SK-N-MC (cell line): ENCODE results near the gene WDR46.
"Not testable (repeated sequence)": the region's sequence is repeated elsewhere in the genome, so short reads cannot be mapped to it uniquely, and the experiment has no call there.

Source experiments
- DNase-seq: peaks from one replicate; pipeline ENCODE4 v3.0.0-alpha.2; 2011; ENCODE audit warnings: low read depth, low spot score
- H3K27ac ChIP-seq: fragments of 200-600 bp; sonication (generic); 2 replicates; pipeline ENCODE4 v1.5.1; 2016; ENCODE audit warnings: mixed run types
- H3K36me3 ChIP-seq: fragments of 200-600 bp; sonication (generic); 2 replicates; pipeline ENCODE4 v1.6.1; 2017; ENCODE audit warnings: antibody characterized with exemption, low read length, mixed read lengths; ENCODE audit not compliant: insufficient read depth
- H3K4me3 ChIP-seq: fragments of 200-600 bp; sonication (generic); 2 replicates; pipeline ENCODE4 v1.5.1; 2016
- H3K9ac ChIP-seq: fragments of 200-600 bp; sonication (generic); 2 replicates; pipeline ENCODE4 v1.8.0; 2017; ENCODE audit warnings: mixed run types, mixed read lengths; ENCODE audit not compliant: insufficient read length
- H3K9me3 ChIP-seq: fragments of 200-600 bp; sonication (generic); 2 replicates; pipeline ENCODE4 v1.6.1; 2017; ENCODE audit warnings: low read depth, mild to moderate bottlenecking, antibody characterized with exemption, low read length, moderate library complexity, mixed read lengths
- EZH2 ChIP-seq: fragments of 200-600 bp; sonication (generic); IDR thresholded peaks from one replicate; pipeline ENCODE4 v1.6.1; 2017; ENCODE audit warnings: antibody characterized with exemption
- FOXP2 ChIP-seq: optimal IDR thresholded peaks from 2 replicates; pipeline ENCODE3; 2011; ENCODE audit warnings: mild to moderate bottlenecking, moderate library complexity; ENCODE audit not compliant: insufficient read depth; ENCODE audit errors: extremely low read length, control extremely low read depth
- POLR2AphosphoS5 ChIP-seq: IDR thresholded peaks from 2 replicates; pipeline ENCODE4 v1.6.1; 2012; ENCODE audit warnings: mild to moderate bottlenecking, low read depth, low read length, borderline replicate concordance

WDR46 gene

DNA sequence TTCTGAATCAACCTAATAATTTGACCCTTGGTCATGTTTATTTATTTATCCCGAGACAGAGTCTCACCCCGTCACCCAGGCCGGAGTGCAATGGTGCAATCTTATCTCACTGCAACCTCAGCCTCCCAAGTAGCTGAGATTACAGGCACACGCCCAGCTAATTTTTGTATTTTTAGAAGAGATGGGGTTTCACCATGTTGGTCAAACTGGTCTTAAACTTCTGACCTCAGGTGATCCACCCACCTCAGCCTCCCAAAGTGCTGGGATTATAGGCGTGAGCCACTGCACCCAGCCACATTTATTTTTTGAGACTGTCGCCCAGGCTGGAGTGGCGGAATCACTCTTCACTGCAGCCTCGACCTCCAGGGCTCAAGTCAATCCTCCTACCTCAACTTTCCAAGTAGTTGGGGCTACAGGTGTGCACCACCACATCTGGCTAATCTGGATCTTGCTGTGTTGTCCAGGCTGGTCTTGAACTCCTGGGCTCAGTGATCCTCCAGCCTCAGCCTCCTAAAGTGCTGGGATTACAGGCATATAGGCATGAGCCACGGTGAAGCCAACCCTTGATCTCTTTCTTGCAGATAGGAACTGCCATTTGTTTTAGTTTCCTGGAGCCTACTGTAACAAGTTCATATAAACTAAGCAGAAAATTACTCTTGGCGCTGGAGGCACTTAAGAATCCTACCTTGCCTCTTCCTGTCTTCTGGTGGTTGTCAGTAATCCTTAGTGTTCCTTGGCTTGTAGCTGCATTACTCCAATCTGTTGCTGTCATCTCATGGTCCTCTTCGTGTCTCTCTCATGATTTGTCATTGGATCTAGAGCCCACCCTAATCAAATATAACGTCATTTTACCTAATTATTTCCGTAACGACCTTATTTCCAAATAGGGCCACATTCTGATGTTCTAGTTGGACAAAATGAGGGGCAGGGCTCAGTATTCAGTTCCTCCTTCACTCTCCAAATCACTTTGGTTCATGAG lies 14.8 kb downstream of the WDR46 start:
- Histone ChIP-seq H3K9me3 (no peaks in the 10 kb centered on the region), H3K36me3 (peaks cover 51% of the 10 kb centered on the region), H3K9ac (peak overlapping the region; percentile 99), H3K4me3 (peak overlapping the region; percentile 99), H3K27ac (peak overlapping the region; percentile 91)
- DNase-seq, result no peak
- TF ChIP-seq POLR2AphosphoS5 (peak; percentile 39), FOXP2 (no peak), EZH2 (no peak)

GRCh38 chr6:33273129-33273923 lies 15.7 kb downstream of the WDR46 start:
- Histone ChIP-seq H3K9me3 (no peaks in the 10 kb centered on the region), H3K36me3 (peaks cover 60% of the 10 kb centered on the region), H3K4me3 (peak overlapping the region; percentile 99), H3K27ac (peak overlapping the region; percentile 91), H3K9ac (peak overlapping the region; percentile 99)
- no peak for DNase-seq
- TF ChIP-seq POLR2AphosphoS5, result peak; percentile 53
- TF ChIP-seq EZH2, result no peak
- TF ChIP-seq FOXP2, result no peak

- TF ChIP-seq EZH2, result no peak
- TF ChIP-seq FOXP2, result peak; percentile 1
- TF ChIP-seq POLR2AphosphoS5, result no peak
- Histone ChIP-seq H3K9ac (peak overlapping the region; percentile 99), H3K27ac (peak overlapping the region; percentile 91), H3K4me3 (peak overlapping the region; percentile 99), H3K36me3 (peaks cover 68% of the 10 kb centered on the region), H3K9me3 (no peaks in the 10 kb centered on the region)
- no peak for DNase-seq
Measured at GRCh38 chr6:33272275-33273128, 16.5 kb downstream of the WDR46 start.

DNA sequence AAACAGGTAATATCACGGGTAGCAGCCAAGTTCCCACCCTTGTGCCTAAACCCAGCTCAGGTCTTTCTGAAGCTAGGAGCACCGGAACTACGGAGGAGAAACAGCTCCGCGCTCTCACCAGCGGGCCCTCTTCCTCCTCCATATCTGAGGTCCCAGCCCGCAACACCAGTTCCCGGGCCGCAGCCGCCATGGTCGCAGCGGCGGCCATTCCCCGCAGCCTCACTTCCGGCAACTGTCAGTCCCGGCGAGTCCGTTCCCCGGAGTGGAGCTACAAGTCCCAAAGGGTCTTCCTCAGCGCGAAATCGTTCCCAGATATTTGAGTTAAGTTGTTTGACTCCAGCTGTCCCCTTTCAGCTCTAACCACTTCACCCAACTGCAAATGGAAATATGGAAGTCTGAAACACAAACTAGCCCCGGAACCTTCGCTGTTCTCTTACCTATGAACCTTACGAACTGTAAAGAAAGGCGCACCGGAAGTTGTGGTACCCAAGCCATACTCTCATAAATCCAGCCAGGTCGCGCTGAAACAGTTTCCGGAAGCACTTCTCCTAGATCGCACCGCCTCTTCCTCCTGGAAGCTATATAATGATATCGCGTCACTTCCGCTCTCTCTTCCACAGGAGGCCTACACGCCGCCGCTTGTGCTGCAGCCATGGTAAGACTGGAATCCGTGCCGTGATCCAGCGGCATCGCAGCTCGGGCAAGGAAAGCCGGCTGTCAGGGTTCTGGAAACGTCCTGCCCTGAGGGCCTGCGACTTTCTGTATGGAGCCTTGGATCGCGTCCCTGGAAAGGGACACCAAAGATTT lies 17.4 kb downstream of the WDR46 start, which contains the start of the genes RPS18 and VPS52:
Gene RPS18, plus strand, starts transcription at position 608 of the 807 bp plus-strand sequence. Its CDS starts 45 bp downstream, at position 653.
Gene VPS52, minus strand, starts transcription at position 409 of the 807 bp plus-strand sequence. Its CDS starts 201 bp downstream, at position 208.
- no peak for TF ChIP-seq EZH2
- TF ChIP-seq POLR2AphosphoS5, result peak; percentile 100
- TF ChIP-seq FOXP2, result peak; percentile 20
- peaks cover 73% of the 10 kb centered on the region for H3K36me3 ChIP-seq
- peak; percentile 100 for DNase-seq

DNA sequence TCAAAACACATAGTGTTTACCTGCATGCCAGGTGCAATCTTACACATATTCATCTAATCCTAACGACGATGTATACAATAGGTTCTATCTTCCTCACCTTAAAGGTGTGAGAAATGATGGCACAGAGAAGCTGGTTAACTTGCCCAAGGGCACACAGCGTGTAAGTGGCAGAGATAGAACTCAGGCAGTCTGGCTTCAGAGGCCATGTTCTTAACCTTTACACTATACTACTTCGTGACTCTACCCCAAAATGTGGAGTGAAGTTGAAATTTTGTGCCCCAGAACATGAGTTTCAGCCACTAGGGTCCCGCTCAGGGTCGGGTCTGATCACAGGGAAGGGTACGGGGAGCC lies 17.9 kb downstream of the WDR46 start:
- TF ChIP-seq POLR2AphosphoS5 (no peak), FOXP2 (no peak), EZH2 (no peak)
- H3K4me3 ChIP-seq, result peak overlapping the region; percentile 99
- DNase-seq, result no peak
- H3K9me3 ChIP-seq, result no peaks in the 10 kb centered on the region
- H3K36me3 ChIP-seq, result peaks cover 67% of the 10 kb centered on the region
- H3K27ac ChIP-seq, result peak overlapping the region; percentile 99
- peak overlapping the region; percentile 99 for H3K9ac ChIP-seq

More for the DNA sequence above, 17.4 kb downstream of the WDR46 start, which contains the start of the genes RPS18 and VPS52:
- Histone ChIP-seq H3K27ac (peak within 1 kb of the TSS; percentile 99), H3K9ac (peak within 1 kb of the TSS; percentile 99), H3K9me3 (no peaks in the 10 kb centered on the region), H3K4me3 (peak within 1 kb of the TSS; percentile 99)

DNA sequence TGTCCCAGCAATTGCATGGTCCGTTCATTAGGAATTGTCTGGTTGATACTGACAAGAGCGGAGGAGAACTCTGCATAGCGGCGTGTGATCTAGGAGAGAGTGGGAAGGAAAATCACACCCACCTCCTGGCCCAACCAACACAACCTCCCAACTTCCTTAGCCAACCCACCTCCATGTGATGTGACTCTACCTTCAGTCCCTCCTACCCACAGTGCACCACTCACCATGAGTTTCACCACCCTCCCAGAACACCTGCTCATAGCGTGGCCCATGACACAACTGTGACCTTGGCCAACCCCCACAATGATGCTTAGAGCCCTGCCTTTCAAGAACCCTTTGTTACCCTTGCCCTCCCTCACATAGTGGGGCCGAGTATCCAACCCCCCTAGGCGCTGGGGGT lies 25.0 kb downstream of the WDR46 start:
- TF ChIP-seq EZH2 (no peak), FOXP2 (no peak), POLR2AphosphoS5 (no peak)
- Histone ChIP-seq H3K4me3 (no peak overlapping the region), H3K36me3 (peaks cover 44% of the 10 kb centered on the region; the same call in 1 of the 2 replicates), H3K27ac (no peak overlapping the region), H3K9me3 (no peaks in the 10 kb centered on the region), H3K9ac (no peak overlapping the region)
- DNase-seq, result no peak

DNA sequence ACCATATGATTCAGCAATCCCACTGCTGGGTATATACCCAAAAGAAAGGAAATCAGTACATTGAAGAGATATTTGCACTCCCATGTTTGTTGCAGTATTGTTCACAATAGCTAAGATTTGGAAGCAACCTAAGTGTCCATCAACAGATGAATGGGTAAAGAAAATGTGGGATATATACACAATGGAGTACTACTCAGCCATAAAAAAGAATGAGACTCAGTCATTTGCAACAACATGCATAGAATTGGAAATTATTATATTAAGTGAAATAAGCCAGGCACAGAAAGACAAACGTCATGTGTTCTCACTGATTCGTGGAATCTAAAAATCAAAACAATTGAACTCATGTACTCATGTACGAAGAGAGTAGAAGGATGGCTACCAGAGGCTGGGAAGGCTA lies 26.5 kb downstream of the WDR46 start:
- DNase-seq, H3K9me3 ChIP-seq, H3K27ac ChIP-seq, H3K4me3 ChIP-seq, H3K9ac ChIP-seq: not testable (repeated sequence)
- peaks cover 30% of the 10 kb centered on the region; the same call in 1 of the 2 replicates for H3K36me3 ChIP-seq
